Thymus (tissue), 11 donors: ENCODE data around the gene PPME1. TPM values are rescaled to one million over a fixed set of nuclear protein-coding genes. Genes with fewer than 3 reads are reported as not detected.
A peak's percentile ranks its signal among the peaks of the same experiment; 100 is the strongest.

Experiments used
- DNase-seq, 9 donors: peaks; one replicate each; pipeline ENCODE4 v3.0.0-alpha.2; 2013; ENCODE audit warnings: low spot score in 9 of 9, low read depth in 6 of 9, missing footprints in 1 of 9
- H3K27ac ChIP-seq, 2 donors: one replicate each; pipeline ENCODE4 v1.5.1; 2013; ENCODE audit warnings: control low read depth in 1 of 2, low read depth in 1 of 2, low read length in 1 of 2, mild to moderate bottlenecking in 1 of 2, moderate library complexity in 1 of 2
- H3K27me3 ChIP-seq, 2 donors: one replicate each; pipeline ENCODE4 v1.5.1; 2013; ENCODE audit warnings: low read length in 1 of 2; ENCODE audit not compliant: control insufficient read depth in 2 of 2, insufficient read depth in 1 of 2
- H3K36me3 ChIP-seq, 2 donors: one replicate each; pipeline ENCODE4 v1.5.1; 2013; ENCODE audit warnings: low read length in 1 of 2, mild to moderate bottlenecking in 1 of 2, moderate library complexity in 1 of 2; ENCODE audit not compliant: control insufficient read depth in 2 of 2, insufficient read depth in 2 of 2
- H3K4me1 ChIP-seq, 2 donors: one replicate each; pipeline ENCODE4 v1.5.1; 2013; ENCODE audit warnings: low read length in 2 of 2; ENCODE audit not compliant: control insufficient read depth in 2 of 2, insufficient read depth in 2 of 2
- H3K4me3 ChIP-seq, 2 donors: one replicate each; pipeline ENCODE4 v1.5.1; 2013; ENCODE audit warnings: low read length in 2 of 2, control low read depth in 1 of 2, mild to moderate bottlenecking in 1 of 2
- H3K9me3 ChIP-seq, 2 donors: one replicate each; pipeline ENCODE4 v1.5.1; 2013; ENCODE audit warnings: low read length in 1 of 2, mild to moderate bottlenecking in 1 of 2; ENCODE audit not compliant: control insufficient read depth in 2 of 2, insufficient read depth in 1 of 2
- WGBS: extraction: QIAGEN DNeasy Blood & Tissue Kit; methylation state at CpG from one replicate; pipeline ENCODE4 v1.1.7; 2013; 5-methylcytosine and 5-hydroxymethylcytosine counted together
- polyA plus RNA-seq: library from polyadenylated mRNA; stranded (reverse); fragments of 200-250 nt; gene quantifications from one replicate; pipeline ENCODE4 v1.2.3, GENCODE V29; 2013
- total RNA-seq: library from RNA; stranded (reverse); fragments of 120-200 nt; gene quantifications from one replicate; pipeline ENCODE4 v1.2.4, GENCODE V29; 2013
- donor health status: healthy.

The PPME1 gene
- total and polyA plus RNA-seq, 2 donors: 19.7 to 19.8 TPM

DNA sequence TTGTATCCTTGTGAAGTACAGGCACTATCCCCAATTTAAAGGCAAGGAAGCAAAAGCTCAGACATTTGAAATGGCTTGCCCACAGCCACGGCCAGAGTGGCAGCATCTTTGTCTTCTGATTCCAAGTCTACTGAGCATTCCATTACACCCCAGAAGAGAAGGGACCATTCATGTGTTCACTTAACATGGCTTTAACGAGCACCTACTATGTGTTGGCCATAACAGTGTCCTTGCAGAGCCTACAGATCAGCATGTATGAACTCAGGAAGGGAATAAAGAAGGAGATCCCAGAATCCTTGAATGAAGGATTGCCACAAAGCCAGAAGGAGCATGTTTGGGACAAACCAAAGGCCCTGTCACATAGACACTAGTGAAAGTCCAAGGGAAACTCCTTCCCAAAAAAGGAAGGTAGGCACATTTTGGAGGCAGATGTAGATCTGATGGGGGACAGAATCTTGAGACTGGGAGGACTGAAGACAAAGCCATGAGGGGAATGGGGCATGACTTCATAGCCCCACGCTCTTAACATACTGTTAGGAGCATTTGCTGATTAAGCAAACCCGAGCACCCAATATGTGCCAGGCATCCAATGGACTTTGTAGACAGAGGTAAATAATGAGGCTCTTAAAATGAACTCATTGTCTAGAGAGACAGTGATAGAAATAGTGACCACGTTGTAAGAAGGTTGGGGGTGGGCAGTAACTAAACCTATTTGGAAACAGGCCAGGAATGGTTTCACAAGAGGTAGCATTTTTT lies 85.5 kb downstream of the PPME1 start:
- no peak for DNase-seq
- WGBS: 94% methylated on average over 5 of the region's 5 CpGs
- Histone ChIP-seq H3K36me3 (peaks cover 32 to 36% of the 10 kb centered on the region in 2 donors), H3K27me3 (no peaks in the 10 kb centered on the region), H3K4me1 (no peaks in the 10 kb centered on the region), H3K27ac (no peak overlapping the region), H3K9me3 (peaks cover 0 to 6% of the 10 kb centered on the region in 2 donors), H3K4me3 (no peak overlapping the region)

DNA sequence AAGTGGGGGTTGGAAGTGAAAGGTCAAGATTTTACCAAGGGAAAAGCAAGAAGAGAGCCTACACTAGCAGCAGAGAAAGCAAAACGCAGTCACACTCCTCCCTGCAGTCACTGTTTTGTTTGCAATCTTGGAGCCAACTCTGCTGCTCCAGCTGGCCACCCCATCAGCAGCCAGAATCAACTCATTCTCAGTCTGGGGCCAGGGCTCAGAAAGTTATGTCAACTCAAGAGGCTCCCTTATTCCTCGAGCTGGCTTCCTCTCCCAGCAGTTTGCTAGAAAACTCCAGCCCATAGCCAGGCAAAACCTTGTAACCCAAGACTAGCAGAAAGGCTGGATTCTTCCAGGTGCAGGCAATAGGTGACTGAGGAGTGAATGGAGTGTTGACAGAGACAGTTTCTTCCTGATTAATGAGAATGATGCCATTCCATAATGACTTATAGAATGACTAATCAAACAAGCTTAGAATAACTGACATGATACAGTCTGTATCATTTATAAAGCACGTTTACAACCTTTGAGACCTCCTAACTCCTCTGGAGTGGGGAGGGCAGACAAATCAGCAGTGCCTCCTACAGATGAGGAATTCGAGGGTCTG lies 87.0 kb downstream of the PPME1 start:
- H3K4me3 ChIP-seq: no peak overlapping the region
- H3K4me1 ChIP-seq: no peaks in the 10 kb centered on the region
- peaks cover 0 to 6% of the 10 kb centered on the region in 2 donors for H3K9me3 ChIP-seq
- no peak overlapping the region for H3K27ac ChIP-seq
- 91% methylated on average over 4 of the region's 4 CpGs for WGBS
- peaks cover 20 to 28% of the 10 kb centered on the region in 2 donors for H3K36me3 ChIP-seq
- no peak for DNase-seq
- H3K27me3 ChIP-seq: no peaks in the 10 kb centered on the region

DNA sequence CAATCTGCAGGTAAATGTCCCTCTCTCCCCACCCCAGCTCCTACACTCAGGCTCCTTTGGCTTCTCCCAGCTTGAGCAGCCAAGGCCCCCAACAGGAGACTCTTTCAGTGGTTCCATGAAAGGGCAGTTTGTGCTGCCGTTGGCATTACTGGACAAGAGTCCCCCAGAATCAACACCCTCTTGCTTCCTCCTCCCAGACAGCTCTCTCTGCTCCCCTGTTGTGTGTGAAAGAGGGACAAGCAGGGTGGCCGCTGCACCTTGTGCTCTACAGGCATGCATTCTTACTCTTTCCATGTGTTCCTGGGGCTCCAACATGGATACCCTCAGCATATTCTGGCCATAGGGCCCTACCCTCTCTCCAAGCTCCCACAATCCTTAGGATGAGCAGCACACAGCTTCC lies 91.6 kb downstream of the PPME1 start:
- peaks cover 0 to 5% of the 10 kb centered on the region in 2 donors for H3K4me1 ChIP-seq
- no peak for DNase-seq
- no peaks in the 10 kb centered on the region for H3K27me3 ChIP-seq
- H3K4me3 ChIP-seq: no peak overlapping the region
- no peak overlapping the region for H3K27ac ChIP-seq
- WGBS: 96% methylated on average over 2 of the region's 2 CpGs
- H3K36me3 ChIP-seq: no peaks in the 10 kb centered on the region
- H3K9me3 ChIP-seq: peaks cover 0 to 9% of the 10 kb centered on the region in 2 donors

DNA sequence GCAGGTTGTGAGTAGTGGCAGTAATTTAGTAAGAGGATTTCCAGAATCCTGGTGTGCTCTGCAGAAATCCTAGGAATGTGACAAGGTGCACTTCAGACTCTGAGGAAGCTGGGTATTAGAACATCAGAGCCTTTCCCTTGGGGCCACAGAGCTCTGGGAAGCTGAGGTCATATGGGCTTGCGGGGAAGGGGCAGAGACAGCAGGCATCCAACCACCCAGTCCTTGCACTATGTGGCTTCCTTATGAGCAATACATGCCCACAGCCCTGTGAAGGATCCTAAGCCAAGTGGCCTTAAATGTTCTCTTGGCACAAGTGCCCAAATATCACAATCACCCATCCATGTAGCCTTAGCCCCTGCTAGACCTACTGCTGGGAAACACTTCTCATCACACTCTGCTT lies 94.2 kb downstream of the PPME1 start:
- no peak for DNase-seq
- peaks cover 0 to 9% of the 10 kb centered on the region in 2 donors for H3K9me3 ChIP-seq
- H3K27ac ChIP-seq: no peak overlapping the region
- H3K36me3 ChIP-seq: no peaks in the 10 kb centered on the region
- WGBS: 100% methylated on average over 1 of the region's 1 CpG
- no peak overlapping the region for H3K4me3 ChIP-seq
- H3K27me3 ChIP-seq: no peaks in the 10 kb centered on the region
- peaks cover 2 to 26% of the 10 kb centered on the region in 2 donors for H3K4me1 ChIP-seq

DNA sequence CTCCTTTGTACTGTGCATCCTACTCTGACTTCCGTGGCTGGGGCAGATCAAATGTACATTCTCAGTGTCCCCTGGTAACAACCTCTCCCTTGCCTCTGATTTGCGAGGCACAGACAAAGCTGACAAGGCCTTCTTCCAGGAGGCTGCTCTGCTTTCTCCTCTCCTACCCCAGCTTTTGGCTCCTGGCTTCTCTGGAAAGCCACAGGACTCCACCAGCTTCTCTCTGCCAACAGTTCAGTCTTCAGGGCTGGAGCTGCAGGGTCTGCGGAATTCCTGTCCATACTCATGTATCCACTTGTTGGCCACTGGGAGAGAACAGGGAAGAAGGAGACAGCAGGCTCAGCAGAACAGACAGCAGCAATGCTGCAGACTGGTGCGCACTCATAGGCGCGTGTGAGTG lies 95.9 kb downstream of the PPME1 start:
- no peak overlapping the region for H3K4me3 ChIP-seq
- no peak for DNase-seq
- H3K9me3 ChIP-seq: peaks cover 0 to 4% of the 10 kb centered on the region in 2 donors
- WGBS: 96% methylated on average over 6 of the region's 6 CpGs
- no peaks in the 10 kb centered on the region for H3K27me3 ChIP-seq
- no peak overlapping the region for H3K27ac ChIP-seq
- H3K4me1 ChIP-seq: peaks cover 2 to 26% of the 10 kb centered on the region in 2 donors
- no peaks in the 10 kb centered on the region for H3K36me3 ChIP-seq

DNA sequence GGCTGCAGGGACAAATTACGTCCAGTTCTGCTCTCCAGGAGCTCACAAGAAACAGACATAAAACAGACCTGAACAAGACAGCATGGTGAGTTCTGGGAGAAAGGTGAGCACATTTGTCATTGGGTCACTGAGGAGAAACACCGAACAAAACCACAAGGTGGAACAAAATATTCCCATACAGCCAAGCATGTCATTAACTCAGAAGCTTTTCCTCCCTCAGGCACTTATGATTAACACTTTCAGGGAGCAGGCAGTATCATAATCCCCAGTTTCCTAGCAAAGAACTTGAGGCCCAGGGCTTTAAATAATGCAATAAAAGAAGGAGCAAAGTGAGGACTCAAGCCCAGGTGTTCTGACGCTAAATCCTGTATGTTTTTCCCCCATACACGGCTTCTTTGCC lies 97.4 kb downstream of the PPME1 start:
- WGBS: 72% methylated on average over 4 of the region's 4 CpGs
- no peak overlapping the region for H3K27ac ChIP-seq
- no peaks in the 10 kb centered on the region for H3K27me3 ChIP-seq
- peaks cover 2 to 26% of the 10 kb centered on the region in 2 donors for H3K4me1 ChIP-seq
- no peak for DNase-seq
- H3K9me3 ChIP-seq: peaks cover 0 to 4% of the 10 kb centered on the region in 2 donors
- no peaks in the 10 kb centered on the region for H3K36me3 ChIP-seq
- H3K4me3 ChIP-seq: no peak overlapping the region

DNA sequence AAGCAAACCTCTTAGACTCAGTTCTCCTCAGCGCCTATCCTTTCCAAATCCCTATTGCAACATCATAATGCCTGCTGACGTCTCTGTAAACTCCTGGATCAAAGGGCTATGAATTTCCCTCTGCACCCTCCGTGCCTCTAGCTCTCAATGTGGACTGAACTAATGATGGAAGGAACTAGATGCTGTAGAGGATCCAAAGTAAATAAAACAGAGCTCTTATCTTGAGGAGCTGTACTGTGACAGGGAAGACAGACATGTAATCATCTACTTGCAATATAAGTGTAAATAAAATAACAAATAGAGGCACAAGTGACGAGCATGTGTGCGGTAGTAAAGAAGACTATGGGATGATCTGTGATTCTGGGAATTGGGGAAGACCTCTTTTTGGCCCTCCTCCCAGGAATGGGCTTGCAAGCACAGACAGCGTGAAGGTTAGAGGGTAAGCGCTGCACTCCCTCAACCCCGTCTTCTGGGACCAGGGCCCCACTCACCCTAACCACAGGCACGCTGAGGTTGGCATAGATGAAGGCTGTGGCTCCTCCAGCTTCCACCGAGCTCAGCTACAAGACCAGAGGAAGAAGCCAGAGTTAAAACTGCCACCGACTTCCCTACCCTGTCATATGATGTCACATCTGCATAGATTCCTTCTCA lies 98.2 kb downstream of the PPME1 start:
- no peak overlapping the region for H3K27ac ChIP-seq
- whole genome bisulfite sequencing: 39% methylated on average over 11 of the region's 11 CpGs
- H3K36me3 ChIP-seq: no peaks in the 10 kb centered on the region
- peaks cover 2 to 26% of the 10 kb centered on the region in 2 donors for H3K4me1 ChIP-seq
- H3K9me3 ChIP-seq: peaks cover 0 to 4% of the 10 kb centered on the region in 2 donors
- no peaks in the 10 kb centered on the region for H3K27me3 ChIP-seq
- H3K4me3 ChIP-seq: no peak overlapping the region
- peak; percentile 36 to 84 (median 66) for DNase-seq

DNA sequence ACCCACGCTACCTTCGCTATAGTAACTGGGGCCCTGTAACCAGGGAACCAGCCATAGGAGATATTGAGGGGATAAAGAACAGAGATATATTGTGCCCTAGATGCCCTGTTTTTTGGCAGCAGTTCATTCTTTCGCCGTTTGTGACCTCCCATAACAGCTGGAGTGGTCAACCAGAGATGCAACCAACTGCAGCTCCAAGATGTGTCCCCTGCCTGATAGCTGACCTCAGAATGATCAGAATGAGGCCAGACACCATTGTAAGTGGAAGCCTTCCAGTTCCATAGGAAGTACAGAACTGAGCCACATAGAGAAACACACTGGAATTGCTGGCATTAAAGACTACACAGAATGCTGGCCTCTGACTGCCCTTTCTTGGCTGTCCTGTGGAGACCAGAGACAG lies 101.2 kb downstream of the PPME1 start:
- no peak overlapping the region for H3K27ac ChIP-seq
- H3K4me3 ChIP-seq: no peak overlapping the region
- no peaks in the 10 kb centered on the region for H3K9me3 ChIP-seq
- H3K27me3 ChIP-seq: no peaks in the 10 kb centered on the region
- H3K36me3 ChIP-seq: no peaks in the 10 kb centered on the region
- no peak for DNase-seq
- peaks cover 2 to 23% of the 10 kb centered on the region in 2 donors for H3K4me1 ChIP-seq
- WGBS: 84% methylated on average over 4 of the region's 4 CpGs

DNA sequence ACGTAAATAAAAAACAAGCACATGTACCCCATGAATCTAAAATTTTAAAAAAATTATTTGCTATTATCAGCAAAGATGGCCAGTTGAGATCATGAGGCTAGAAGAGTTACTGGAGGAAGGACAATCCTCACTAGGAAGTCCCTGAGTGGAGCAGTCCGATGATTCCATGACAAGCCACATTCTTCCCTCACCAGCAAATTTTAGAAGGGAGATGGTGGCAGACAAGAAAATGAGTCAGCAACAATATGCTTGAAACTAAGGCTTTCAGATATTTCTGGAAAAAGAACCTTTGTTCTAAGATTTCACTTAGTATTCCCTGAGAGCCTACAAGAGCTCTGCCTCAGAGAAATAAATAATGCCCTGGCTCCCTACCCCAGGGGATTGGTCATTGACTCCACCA lies 105.5 kb downstream of the PPME1 start:
- H3K27ac ChIP-seq: no peak overlapping the region
- H3K4me3 ChIP-seq: no peak overlapping the region
- no peaks in the 10 kb centered on the region for H3K36me3 ChIP-seq
- H3K27me3 ChIP-seq: no peaks in the 10 kb centered on the region
- 97% methylated on average over 2 of the region's 2 CpGs for WGBS
- H3K4me1 ChIP-seq: no peaks in the 10 kb centered on the region
- DNase-seq: no peak
- no peaks in the 10 kb centered on the region for H3K9me3 ChIP-seq
